Psoas muscle (tissue), 8 donors: ENCODE results near the gene SMO. TPM values are rescaled to one million over a fixed set of nuclear protein-coding genes. Genes with fewer than 3 reads are reported as not detected.

Experiments
- ATAC-seq, 4 donors: fragments of 200-7000 bp; cut with Tn5 transposase; one replicate each; pipeline ENCODE4 v1.9.1; 2020; ENCODE audit warnings: moderate library complexity in 3 of 4, mild to moderate bottlenecking in 2 of 4
- DNase-seq, 2 donors: peaks; one replicate each; pipeline ENCODE4 v3.0.0-alpha.2; 2020
- H3K27ac ChIP-seq: fragments of 200-600 bp; one replicate; pipeline ENCODE4 v1.8.0; 2022
- H3K27me3 ChIP-seq, 3 donors: fragments of 200-600 bp in 1 of 3; one replicate each; pipeline versions ENCODE4 v1.6.1 to v1.8.0; 2013 to 2022; ENCODE audit warnings: low read length in 2 of 3, mild to moderate bottlenecking in 2 of 3, moderate library complexity in 1 of 3; ENCODE audit not compliant: insufficient read depth in 3 of 3
- H3K36me3 ChIP-seq, 2 donors: fragments of 200-600 bp in 1 of 2; one replicate each; pipeline versions ENCODE4 v1.6.1 to v1.8.0; 2013 to 2022; ENCODE audit warnings: low read depth in 1 of 2, mild to moderate bottlenecking in 1 of 2, moderate library complexity in 1 of 2; ENCODE audit not compliant: insufficient read depth in 1 of 2
- H3K4me1 ChIP-seq: fragments of 200-600 bp; one replicate; pipeline ENCODE4 v1.8.0; 2022
- H3K4me3 ChIP-seq: fragments of 200-600 bp; one replicate; pipeline ENCODE4 v1.8.0; 2022; ENCODE audit warnings: mild to moderate bottlenecking
- H3K9me3 ChIP-seq: fragments of 200-600 bp; one replicate; pipeline ENCODE4 v1.8.0; 2022
- CTCF ChIP-seq: fragments of 200-600 bp; IDR thresholded peaks from one replicate; pipeline ENCODE4 v1.8.0; 2022; ENCODE audit warnings: antibody characterized with exemption
- WGBS, 3 donors: extraction: QIAGEN DNeasy Blood & Tissue Kit; methylation state at CpG; one replicate each; pipeline versions ENCODE4 v1.1.6 to v1.1.7; 2013; 5-methylcytosine and 5-hydroxymethylcytosine counted together
- intact Hi-C, 2 donors: fragments of 100-400 bp; cut with DNase I; formaldehyde crosslinking; loops; one replicate each; pipeline versions ENCODE4 v1.11.0 to v1.14.2; 2022
- polyA plus RNA-seq, 3 donors: library from polyadenylated mRNA; stranded (reverse); fragments of 200-250 nt; gene quantifications; one replicate each; pipeline ENCODE4 v1.2.3, GENCODE V29; 2013
- total RNA-seq, 4 donors: library from RNA; stranded (reverse); fragmentation: NEBNext Ultra II Directional in 2 of 4; extraction: Animal tissue kit (Norgen Biotek cat#: 25700) in 2 of 4; gene quantifications; one replicate each; pipeline versions ENCODE4 v1.2.1 to v1.2.4, GENCODE V29; 2021 to 2023
- donor health status: healthy with polysubstance abuse.
- donor health status: DM: no; HTN: no; CAD: no; lungs with moderate emphysema.
- donor health status: Bipolar disorder and iron deficiency.
- donor health status: healthy.
- donor health status: DM: yes; HTN: yes; CAD: no.
- donor health status: DM: no; HTN: no; CAD: no.
- donor health status: DM: no; HTN: no; CAD: no.
- donor health status: DM: yes; HTN: yes; CAD: no.

Gene SMO
- total and polyA plus RNA-seq, 7 donors = 0.52 to 6.0 (median 1.4) TPM

- Histone ChIP-seq H3K9me3 (no peaks in the 10 kb centered on the region), H3K27ac (no peak overlapping the region), H3K4me1 (peaks cover 15% of the 10 kb centered on the region), H3K27me3 (no peaks in the 10 kb centered on the region), H3K36me3 (no peaks in the 10 kb centered on the region), H3K4me3 (no peak overlapping the region)
- 44 to 76% (median 58%) methylated on average over 4 of the region's 4 CpGs for WGBS, 3 donors
- DNase-seq = no peak
- TF ChIP-seq CTCF = no peak
- ATAC-seq = peak in 3 of 4 donors; percentile 30 to 79 (median 43)
- intact Hi-C loops = no loop called here
Observed at GRCh38 chr7:129255800-129256199, 67.4 kb downstream of the SMO start.

- H3K36me3 ChIP-seq = no peaks in the 10 kb centered on the region
- H3K4me1 ChIP-seq = peaks cover 15% of the 10 kb centered on the region
- DNase-seq (no peak), ATAC-seq (no peak)
- no peak overlapping the region for H3K4me3 ChIP-seq
- whole genome bisulfite sequencing, 3 donors = 86 to 100% (median 95%) methylated on average over 2 of the region's 2 CpGs
- H3K27me3 ChIP-seq = no peaks in the 10 kb centered on the region
- no peak overlapping the region for H3K27ac ChIP-seq
- no peaks in the 10 kb centered on the region for H3K9me3 ChIP-seq
- TF ChIP-seq CTCF = no peak
- intact Hi-C loops = no loop called here
Observed at GRCh38 chr7:129256221-129256620, 67.8 kb downstream of the SMO start.

GRCh38 chr7:129257168-129257567 is 68.7 kb downstream of the SMO start:
- no peak overlapping the region for H3K27ac ChIP-seq
- no peak for DNase-seq
- H3K9me3 ChIP-seq = no peaks in the 10 kb centered on the region
- no peaks in the 10 kb centered on the region for H3K27me3 ChIP-seq
- no peak for ATAC-seq
- no peaks in the 10 kb centered on the region for H3K36me3 ChIP-seq
- TF ChIP-seq CTCF = no peak
- peaks cover 15% of the 10 kb centered on the region for H3K4me1 ChIP-seq
- H3K4me3 ChIP-seq = no peak overlapping the region
- intact Hi-C loops = no loop called here

- DNase-seq = no peak
- Histone ChIP-seq H3K27ac (no peak overlapping the region), H3K36me3 (no peaks in the 10 kb centered on the region), H3K9me3 (no peaks in the 10 kb centered on the region), H3K27me3 (no peaks in the 10 kb centered on the region), H3K4me1 (peaks cover 15% of the 10 kb centered on the region), H3K4me3 (no peak overlapping the region)
- 73 to 81% (median 76%) methylated on average over 4 of the region's 4 CpGs for WGBS, 3 donors
- TF ChIP-seq CTCF = no peak
- intact Hi-C loops = no loop called here
- no peak for ATAC-seq
Observed at GRCh38 chr7:129258649-129259389, 70.4 kb downstream of the SMO start.

GRCh38 chr7:129262324-129262723 is 73.9 kb downstream of the SMO start:
- intact Hi-C loops = no loop called here
- H3K4me1 ChIP-seq = peaks cover 10% of the 10 kb centered on the region
- WGBS, 3 donors = 85 to 89% (median 89%) methylated on average over 2 of the region's 2 CpGs
- no peak for TF ChIP-seq CTCF
- DNase-seq = no peak
- no peaks in the 10 kb centered on the region for H3K36me3 ChIP-seq
- no peak for ATAC-seq
- no peak overlapping the region for H3K27ac ChIP-seq
- H3K4me3 ChIP-seq = no peak overlapping the region
- H3K9me3 ChIP-seq = no peaks in the 10 kb centered on the region
- H3K27me3 ChIP-seq = no peaks in the 10 kb centered on the region
